ENCODE results near the gene GPR119. TPM values are rescaled to one million over a fixed set of nuclear protein-coding genes. Genes with fewer than 3 reads are reported as not detected.
A peak's percentile ranks its signal among the peaks of the same experiment; 100 is the strongest.
"Not testable (repeated sequence)": the region's sequence is repeated elsewhere in the genome, so short reads cannot be mapped to it uniquely, and the experiment has no call there.

GPR119 gene
- polyA plus RNA-seq, 1 donor (not counting 4 experiments of a cell fraction or from before 2014, with no cell fraction given): not detected

GRCh38 chrX:130339408-130340222 lies 45.9 kb downstream of the GPR119 start, which contains the start of gene SLC25A14:
Gene SLC25A14, plus strand, starts transcription at chrX:130339919. Its CDS starts 360 bp downstream, at chrX:130340279.
- H3K4me1 ChIP-seq (ENCODE audit: control insufficient read depth, extremely low read depth, insufficient read depth, low read length): peaks cover 3% of the 10 kb centered on the region
- peak within 1 kb of the TSS; percentile 60 for H3K27ac ChIP-seq (ENCODE audit: control insufficient read depth, insufficient read depth, low read length)
- peak within 1 kb of the TSS; percentile 69 for H3K9ac ChIP-seq (ENCODE audit: control insufficient read depth, extremely low read depth, insufficient read depth, low read length)
- no peaks in the 10 kb centered on the region for H4K20me1 ChIP-seq (ENCODE audit: control insufficient read depth, extremely low read depth, insufficient read depth, low read length)
- TF ChIP-seq CTCF (optimal IDR thresholded peaks at IDR 0.05 in 1 of 3, IDR thresholded peaks at IDR 0.05 in 1 of 3, conservative IDR thresholded peaks at IDR 0.05 in 1 of 3; ENCODE audit: extremely low read depth in 1 of 3, insufficient read depth in 2 of 3, low read length in 3 of 3) (no peak), EZH2 (IDR thresholded peaks at IDR 0.05; ENCODE audit: low read length) (no peak)
- no peaks in the 10 kb centered on the region for H3K27me3 ChIP-seq (ENCODE audit: control insufficient read depth, extremely low read depth, insufficient read depth, low read length)
- FAIRE-seq: no peak
- peak within 1 kb of the TSS; percentile 56 to 81 (median 73) for H3K4me3 ChIP-seq (ENCODE audit: control insufficient read depth in 2 of 3, extremely low read depth in 1 of 3, insufficient read depth in 2 of 3, low read depth in 1 of 3, low read length in 3 of 3)
- no peaks in the 10 kb centered on the region for H3K9me3 ChIP-seq (ENCODE audit: control insufficient read depth, low read depth, low read length)
- no peaks in the 10 kb centered on the region for H3K79me2 ChIP-seq (ENCODE audit: control insufficient read depth, insufficient read depth, low read length)
- dilution Hi-C loops (cut with MboI; ENCODE audit: extremely low pct_ligation_motif_present, low sequenced_read_pairs): no loop called here
- DNase-seq (ENCODE audit: low read depth, low spot score): peak; percentile 13
- H3K36me3 ChIP-seq (ENCODE audit: control insufficient read depth in 2 of 2, extremely low read depth in 1 of 2, insufficient read depth in 2 of 2, low read length in 2 of 2): no peaks in the 10 kb centered on the region
- no peaks in the 10 kb centered on the region for H3K9me1 ChIP-seq (ENCODE audit: control insufficient read depth, extremely low read depth, insufficient read depth, low read length)
- H3K4me2 ChIP-seq (ENCODE audit: control insufficient read depth, extremely low read depth, insufficient read depth, low read depth, low read length): peak within 1 kb of the TSS; percentile 77
- H2AFZ ChIP-seq (ENCODE audit: control insufficient read depth, low read length): peak within 1 kb of the TSS; percentile 95

GRCh38 chrX:130338869-130339268 lies 46.6 kb downstream of the GPR119 start:
- H3K36me3 ChIP-seq (ENCODE audit: control insufficient read depth in 2 of 2, extremely low read depth in 1 of 2, insufficient read depth in 2 of 2, low read length in 2 of 2); H3K27me3 ChIP-seq (ENCODE audit: control insufficient read depth, extremely low read depth, insufficient read depth, low read length); H3K9me3 ChIP-seq (ENCODE audit: control insufficient read depth, low read depth, low read length); H3K27ac ChIP-seq (ENCODE audit: control insufficient read depth, insufficient read depth, low read length); H3K4me3 ChIP-seq (ENCODE audit: control insufficient read depth in 2 of 3, extremely low read depth in 1 of 3, insufficient read depth in 2 of 3, low read depth in 1 of 3, low read length in 3 of 3); H3K9ac ChIP-seq (ENCODE audit: control insufficient read depth, extremely low read depth, insufficient read depth, low read length); H3K9me1 ChIP-seq (ENCODE audit: control insufficient read depth, extremely low read depth, insufficient read depth, low read length); H2AFZ ChIP-seq (ENCODE audit: control insufficient read depth, low read length); FAIRE-seq; H3K4me1 ChIP-seq (ENCODE audit: control insufficient read depth, extremely low read depth, insufficient read depth, low read length); H3K79me2 ChIP-seq (ENCODE audit: control insufficient read depth, insufficient read depth, low read length); H4K20me1 ChIP-seq (ENCODE audit: control insufficient read depth, extremely low read depth, insufficient read depth, low read length); dilution Hi-C loops (cut with MboI; ENCODE audit: extremely low pct_ligation_motif_present, low sequenced_read_pairs); DNase-seq (ENCODE audit: low read depth, low spot score): not testable (repeated sequence)
- peak overlapping the region; percentile 73 for H3K4me2 ChIP-seq (ENCODE audit: control insufficient read depth, extremely low read depth, insufficient read depth, low read depth, low read length)

Measured in keratinocyte (primary cell).